ENCODE results near the gene CPED1.

DNA sequence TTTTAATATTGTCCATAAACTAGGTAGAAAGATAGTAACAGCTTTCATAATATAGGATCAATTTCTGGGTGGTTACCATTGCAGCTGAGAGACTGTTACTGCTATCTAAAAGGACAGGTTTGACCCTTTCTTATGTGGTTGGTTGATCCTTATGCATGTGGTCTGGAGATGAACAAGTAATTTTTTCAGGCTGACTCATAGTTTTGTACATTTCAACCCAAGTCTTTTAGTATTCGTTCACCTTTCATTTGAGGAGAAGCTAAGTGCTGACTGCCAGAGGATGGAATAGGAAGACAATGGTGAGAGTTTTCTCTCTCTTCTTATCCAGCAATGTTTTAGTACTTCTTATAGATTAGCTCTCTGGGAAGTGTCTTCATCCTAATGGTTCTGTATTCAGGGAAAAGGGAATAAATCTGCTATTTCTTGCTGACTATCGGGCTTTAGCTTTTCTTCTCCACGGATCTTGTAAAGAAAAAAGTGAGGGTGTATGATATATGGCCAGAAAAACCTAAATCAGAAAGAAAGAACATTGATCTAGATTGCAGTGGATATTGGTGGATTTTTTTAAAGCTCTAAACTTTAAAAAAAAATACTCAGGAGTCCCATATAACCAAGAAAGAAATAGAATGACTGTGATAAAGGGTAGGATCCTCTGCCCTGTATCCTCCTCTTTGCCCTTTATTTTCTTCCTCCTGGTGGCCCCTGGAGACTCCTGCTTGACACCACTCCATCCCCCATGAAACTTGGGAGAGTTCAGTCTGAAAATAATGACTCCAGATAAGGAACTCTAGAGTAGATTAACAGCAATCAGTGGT is 88.0 kb downstream of the CPED1 start:
- TF ChIP-seq POLR2A (IDR thresholded peaks at IDR 0.05) = no peak
- TF ChIP-seq, protein P1, sequence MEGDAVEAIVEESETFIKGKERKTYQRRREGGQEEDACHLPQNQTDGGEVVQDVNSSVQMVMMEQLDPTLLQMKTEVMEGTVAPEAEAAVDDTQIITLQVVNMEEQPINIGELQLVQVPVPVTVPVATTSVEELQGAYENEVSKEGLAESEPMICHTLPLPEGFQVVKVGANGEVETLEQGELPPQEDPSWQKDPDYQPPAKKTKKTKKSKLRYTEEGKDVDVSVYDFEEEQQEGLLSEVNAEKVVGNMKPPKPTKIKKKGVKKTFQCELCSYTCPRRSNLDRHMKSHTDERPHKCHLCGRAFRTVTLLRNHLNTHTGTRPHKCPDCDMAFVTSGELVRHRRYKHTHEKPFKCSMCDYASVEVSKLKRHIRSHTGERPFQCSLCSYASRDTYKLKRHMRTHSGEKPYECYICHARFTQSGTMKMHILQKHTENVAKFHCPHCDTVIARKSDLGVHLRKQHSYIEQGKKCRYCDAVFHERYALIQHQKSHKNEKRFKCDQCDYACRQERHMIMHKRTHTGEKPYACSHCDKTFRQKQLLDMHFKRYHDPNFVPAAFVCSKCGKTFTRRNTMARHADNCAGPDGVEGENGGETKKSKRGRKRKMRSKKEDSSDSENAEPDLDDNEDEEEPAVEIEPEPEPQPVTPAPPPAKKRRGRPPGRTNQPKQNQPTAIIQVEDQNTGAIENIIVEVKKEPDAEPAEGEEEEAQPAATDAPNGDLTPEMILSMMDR (IDR thresholded peaks at IDR 0.05) = no peak
